ENCODE measurements around the gene COPB2. TPM values are rescaled to one million over a fixed set of nuclear protein-coding genes. Genes with fewer than 3 reads are reported as not detected.

Gene COPB2
- total RNA-seq, 1 donor from 2014 or later: 86.1 TPM

GRCh38 chr3:139317660-139318430, 71.6 kb downstream of the COPB2 start:
- no peak overlapping the region for H3K27ac ChIP-seq
- H3K4me2 ChIP-seq: no peak overlapping the region
- no peaks in the 10 kb centered on the region for H3K27me3 ChIP-seq
- TF ChIP-seq EZH2 (IDR thresholded peaks at IDR 0.05) (no peak), EZH2phosphoT487 (IDR thresholded peaks at IDR 0.05) (no peak), CTCF (IDR thresholded peaks at IDR 0.05) (no peak)
- Mint-ChIP-seq H3K36me3 (no peaks in the 10 kb centered on the region), H3K4me1 (peaks cover 30% of the 10 kb centered on the region), H3K9me3 (peaks cover 3% of the 10 kb centered on the region), H3K4me3 (no peak overlapping the region), H3K27ac (no peak overlapping the region), H3K27me3 (ENCODE audit: insufficient read depth, low read depth) (peaks cover 7% of the 10 kb centered on the region)
- H2AFZ ChIP-seq (replicated peaks): no peak overlapping the region
- DNase-seq (ENCODE audit: low spot score): no peak
- H3F3A ChIP-seq (ENCODE audit: low read depth): no peaks in the 10 kb centered on the region
- no peaks in the 10 kb centered on the region for H3K36me3 ChIP-seq
- no peak overlapping the region for H3K4me3 ChIP-seq
- H3K9ac ChIP-seq: no peak overlapping the region
- no peaks in the 10 kb centered on the region for H3K9me3 ChIP-seq (ENCODE audit: low read depth)
- no peaks in the 10 kb centered on the region for H3K4me1 ChIP-seq
- H4K20me1 ChIP-seq (ENCODE audit: low read depth): no peaks in the 10 kb centered on the region
- no peaks in the 10 kb centered on the region for H3K79me2 ChIP-seq (ENCODE audit: low read depth)

GRCh38 chr3:139317215-139317614, 72.2 kb downstream of the COPB2 start:
- Mint-ChIP-seq H3K27me3 (ENCODE audit: insufficient read depth, low read depth) (peaks cover 7% of the 10 kb centered on the region), H3K4me3 (no peak overlapping the region), H3K4me1 (peaks cover 32% of the 10 kb centered on the region), H3K9me3 (peaks cover 3% of the 10 kb centered on the region), H3K36me3 (no peaks in the 10 kb centered on the region), H3K27ac (no peak overlapping the region)
- Histone ChIP-seq H3K9me3 (ENCODE audit: low read depth) (no peaks in the 10 kb centered on the region), H3K79me2 (ENCODE audit: low read depth) (no peaks in the 10 kb centered on the region), H3K36me3 (no peaks in the 10 kb centered on the region), H3F3A (ENCODE audit: low read depth) (no peaks in the 10 kb centered on the region), H2AFZ (replicated peaks) (no peak overlapping the region), H3K4me3 (no peak overlapping the region), H3K4me1 (no peaks in the 10 kb centered on the region), H3K27ac (no peak overlapping the region), H3K9ac (no peak overlapping the region), H3K4me2 (no peak overlapping the region), H3K27me3 (no peaks in the 10 kb centered on the region), H4K20me1 (ENCODE audit: low read depth) (no peaks in the 10 kb centered on the region)
- DNase-seq (ENCODE audit: low spot score): no peak
- no peak for TF ChIP-seq CTCF (IDR thresholded peaks at IDR 0.05)
- no peak for TF ChIP-seq EZH2phosphoT487 (IDR thresholded peaks at IDR 0.05)
- no peak for TF ChIP-seq EZH2 (IDR thresholded peaks at IDR 0.05)

DNA sequence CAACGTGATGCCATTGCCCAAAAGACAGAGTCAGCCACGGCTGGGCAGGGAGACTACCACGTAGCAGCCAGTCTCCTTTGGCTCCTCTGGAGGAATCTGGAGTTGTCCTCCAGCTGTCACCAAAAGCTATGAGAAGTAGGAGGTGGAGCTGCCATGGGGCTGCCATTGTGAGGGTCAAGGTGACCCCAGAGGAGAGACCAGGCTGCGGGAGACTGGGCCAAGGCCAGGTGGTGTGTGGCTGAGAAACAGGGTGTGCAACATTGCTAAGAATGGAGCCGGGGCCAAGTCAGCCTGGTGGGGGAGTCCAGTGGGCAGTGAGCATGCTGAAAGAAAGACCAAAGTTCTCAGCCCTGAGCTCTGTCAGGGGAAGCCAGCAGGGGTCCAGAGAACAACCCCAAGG, 75.5 kb downstream of the COPB2 start:
- Mint-ChIP-seq H3K9me3 (peaks cover 5% of the 10 kb centered on the region), H3K27ac (no peak overlapping the region), H3K4me1 (peaks cover 54% of the 10 kb centered on the region), H3K27me3 (ENCODE audit: insufficient read depth, low read depth) (peaks cover 10% of the 10 kb centered on the region), H3K36me3 (no peaks in the 10 kb centered on the region), H3K4me3 (no peak overlapping the region)
- no peaks in the 10 kb centered on the region for H3K36me3 ChIP-seq
- DNase-seq (ENCODE audit: low spot score): no peak
- no peak overlapping the region for H3K27ac ChIP-seq
- no peaks in the 10 kb centered on the region for H3K79me2 ChIP-seq (ENCODE audit: low read depth)
- no peak overlapping the region for H2AFZ ChIP-seq (replicated peaks)
- H3K9ac ChIP-seq: no peak overlapping the region
- no peaks in the 10 kb centered on the region for H3K9me3 ChIP-seq (ENCODE audit: low read depth)
- H3K27me3 ChIP-seq: no peaks in the 10 kb centered on the region
- no peak overlapping the region for H3K4me2 ChIP-seq
- TF ChIP-seq CTCF (IDR thresholded peaks at IDR 0.05) (no peak), EZH2 (IDR thresholded peaks at IDR 0.05) (no peak), EZH2phosphoT487 (IDR thresholded peaks at IDR 0.05) (no peak)
- H3K4me1 ChIP-seq: no peaks in the 10 kb centered on the region
- H3K4me3 ChIP-seq: no peak overlapping the region
- H3F3A ChIP-seq (ENCODE audit: low read depth): no peaks in the 10 kb centered on the region
- H4K20me1 ChIP-seq (ENCODE audit: low read depth): no peaks in the 10 kb centered on the region
